Esophagus squamous epithelium (tissue), 4 donors: ENCODE measurements around the gene PKIG.

ENCODE experiments used
- POLR2A ChIP-seq, 4 donors: fragments of 450-650 bp; IDR thresholded peaks; one replicate each; pipeline ENCODE4 v1.6.1; 2017; ENCODE audit warnings: antibody characterized with exemption in 4 of 4, mild to moderate bottlenecking in 4 of 4, moderate library complexity in 3 of 4
- TF ChIP-seq, protein P1 (sequence below), 6 experiments: fragments of 450-650 bp in 4 of 6; fragments of 200-600 bp in 2 of 6; sonication (generic) in 2 of 6; IDR thresholded peaks; one replicate each; pipeline ENCODE4 v1.5.1; 2016 to 2019; ENCODE audit warnings: antibody characterized with exemption in 6 of 6, mild to moderate bottlenecking in 4 of 6, moderate library complexity in 4 of 6

DNA sequence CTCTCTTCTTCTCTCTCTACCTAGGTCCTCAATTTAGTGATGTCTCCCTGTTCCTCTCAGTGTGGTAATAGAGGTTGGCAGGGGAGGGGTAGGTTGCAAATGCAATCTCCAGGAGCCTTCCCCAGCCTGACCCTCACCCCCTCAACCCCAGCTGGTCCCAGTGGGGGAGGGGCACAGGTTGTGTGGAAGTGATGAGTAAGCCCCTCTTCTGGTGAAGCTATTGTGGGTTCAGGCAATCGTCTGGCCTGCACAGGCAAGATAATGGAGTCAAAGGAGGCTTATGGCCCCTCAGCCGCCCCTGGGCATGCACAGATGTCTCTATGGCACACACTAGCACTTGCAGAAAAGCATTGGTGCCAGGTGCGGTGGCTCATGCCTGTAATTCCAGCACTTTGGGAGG, 79.9 kb downstream of the PKIG start:
- TF ChIP-seq, protein P1, sequence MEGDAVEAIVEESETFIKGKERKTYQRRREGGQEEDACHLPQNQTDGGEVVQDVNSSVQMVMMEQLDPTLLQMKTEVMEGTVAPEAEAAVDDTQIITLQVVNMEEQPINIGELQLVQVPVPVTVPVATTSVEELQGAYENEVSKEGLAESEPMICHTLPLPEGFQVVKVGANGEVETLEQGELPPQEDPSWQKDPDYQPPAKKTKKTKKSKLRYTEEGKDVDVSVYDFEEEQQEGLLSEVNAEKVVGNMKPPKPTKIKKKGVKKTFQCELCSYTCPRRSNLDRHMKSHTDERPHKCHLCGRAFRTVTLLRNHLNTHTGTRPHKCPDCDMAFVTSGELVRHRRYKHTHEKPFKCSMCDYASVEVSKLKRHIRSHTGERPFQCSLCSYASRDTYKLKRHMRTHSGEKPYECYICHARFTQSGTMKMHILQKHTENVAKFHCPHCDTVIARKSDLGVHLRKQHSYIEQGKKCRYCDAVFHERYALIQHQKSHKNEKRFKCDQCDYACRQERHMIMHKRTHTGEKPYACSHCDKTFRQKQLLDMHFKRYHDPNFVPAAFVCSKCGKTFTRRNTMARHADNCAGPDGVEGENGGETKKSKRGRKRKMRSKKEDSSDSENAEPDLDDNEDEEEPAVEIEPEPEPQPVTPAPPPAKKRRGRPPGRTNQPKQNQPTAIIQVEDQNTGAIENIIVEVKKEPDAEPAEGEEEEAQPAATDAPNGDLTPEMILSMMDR (IDR thresholded peaks at IDR 0.05), result no peak
- no peak for TF ChIP-seq POLR2A (IDR thresholded peaks at IDR 0.05)
